ENCODE measurements around the gene FCRL6.

DNA sequence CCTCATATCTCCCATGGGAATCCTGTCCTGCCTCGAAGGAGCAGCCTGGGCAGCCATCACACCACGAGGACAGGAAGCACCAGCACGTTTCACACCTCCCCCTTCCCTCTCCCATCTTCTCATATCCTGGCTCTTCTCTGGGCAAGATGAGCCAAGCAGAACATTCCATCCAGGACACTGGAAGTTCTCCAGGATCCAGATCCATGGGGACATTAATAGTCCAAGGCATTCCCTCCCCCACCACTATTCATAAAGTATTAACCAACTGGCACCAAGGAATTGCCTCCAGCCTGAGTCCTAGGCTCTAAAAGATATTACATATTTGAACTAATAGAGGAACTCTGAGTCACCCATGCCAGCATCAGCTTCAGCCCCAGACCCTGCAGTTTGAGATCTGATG lies 33.2 kb downstream of the FCRL6 start:
- TF ChIP-seq MXI1 (IDR thresholded peaks at IDR 0.05; ENCODE audit: borderline replicate concordance, low read depth, low read length): no peak
- no peak for TF ChIP-seq ZNF549 (CRISPR knock-in tag; IDR thresholded peaks at IDR 0.05)

Measured in HepG2 (cell line).